Stomach smooth muscle (tissue), 2 donors: Measurements from ENCODE around the gene DNAAF5.
A peak's percentile ranks its signal among the peaks of the same experiment; 100 is the strongest.

Source experiments
- H3K27ac ChIP-seq: one replicate; pipeline ENCODE4 v1.7.0; 2013; ENCODE audit warnings: mild to moderate bottlenecking, low read length, inconsistent platforms
- H3K27me3 ChIP-seq, 2 donors: one replicate each; pipeline ENCODE4 v1.7.0; 2013; ENCODE audit warnings: low read length in 2 of 2; ENCODE audit not compliant: insufficient read depth in 2 of 2, control insufficient read depth in 1 of 2
- H3K36me3 ChIP-seq, 2 donors: one replicate each; pipeline ENCODE4 v1.7.0; 2013; ENCODE audit warnings: low read length in 2 of 2; ENCODE audit not compliant: control insufficient read depth in 2 of 2, insufficient read depth in 2 of 2
- H3K4me1 ChIP-seq: one replicate; pipeline ENCODE4 v1.7.0; 2013; ENCODE audit warnings: low read length; ENCODE audit not compliant: control insufficient read depth, insufficient read depth
- H3K4me3 ChIP-seq, 2 donors: one replicate each; pipeline ENCODE4 v1.7.0; 2013; ENCODE audit warnings: low read length in 2 of 2
- H3K9ac ChIP-seq, 2 donors: one replicate each; pipeline ENCODE4 v1.7.0; 2013; ENCODE audit warnings: low read length in 2 of 2, mild to moderate bottlenecking in 1 of 2
- H3K9me3 ChIP-seq, 2 donors: one replicate each; pipeline ENCODE4 v1.7.0; 2013; ENCODE audit warnings: low read length in 2 of 2; ENCODE audit not compliant: control insufficient read depth in 2 of 2
- donor health status: healthy.
- donor health status: Pancreatic carcinoma.

Gene DNAAF5

DNA sequence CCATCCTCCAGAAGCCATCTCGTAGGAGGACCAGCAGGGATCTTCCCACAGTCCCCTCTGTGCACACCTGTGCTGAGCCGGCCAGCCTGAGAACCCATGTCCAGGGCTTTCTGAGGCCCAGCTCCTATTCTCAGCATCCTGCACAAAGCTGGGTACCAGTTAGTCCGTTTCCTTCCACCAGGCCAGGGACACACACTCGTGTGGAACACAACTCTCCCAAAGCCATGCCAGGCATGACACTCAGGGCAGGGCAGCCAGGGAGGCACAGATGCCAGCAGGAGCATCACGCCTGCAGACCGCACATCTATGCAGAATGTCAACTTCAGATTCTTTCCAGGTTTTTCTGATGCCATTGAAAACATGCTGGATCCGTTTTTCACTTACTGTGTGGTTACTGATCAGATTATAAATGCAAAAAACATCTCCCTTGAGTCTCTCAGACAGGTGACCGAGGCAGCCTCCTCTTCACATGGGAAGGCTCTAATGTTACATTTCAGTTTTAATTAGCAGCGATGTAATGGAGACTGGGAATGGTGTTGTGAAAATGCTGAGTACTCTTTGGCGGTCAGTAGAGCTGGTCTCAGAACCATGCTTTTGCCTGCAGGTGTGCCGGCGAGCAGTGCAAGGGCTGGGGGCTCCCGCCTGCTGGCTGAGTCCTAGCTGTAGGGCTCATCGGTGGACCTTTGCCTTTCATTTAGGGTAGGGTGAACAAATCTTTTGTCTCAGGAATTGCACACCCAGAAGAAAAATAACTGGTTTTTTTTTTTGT, 102.5 kb downstream of the DNAAF5 start:
- Histone ChIP-seq H3K9me3 (no peaks in the 10 kb centered on the region), H3K36me3 (peaks cover 0 to 2% of the 10 kb centered on the region in 2 donors), H3K4me3 (no peak overlapping the region), H3K27ac (no peak overlapping the region), H3K27me3 (no peaks in the 10 kb centered on the region), H3K4me1 (peaks cover 69% of the 10 kb centered on the region), H3K9ac (peak overlapping the region in 1 of 2 donors; percentile 21)

DNA sequence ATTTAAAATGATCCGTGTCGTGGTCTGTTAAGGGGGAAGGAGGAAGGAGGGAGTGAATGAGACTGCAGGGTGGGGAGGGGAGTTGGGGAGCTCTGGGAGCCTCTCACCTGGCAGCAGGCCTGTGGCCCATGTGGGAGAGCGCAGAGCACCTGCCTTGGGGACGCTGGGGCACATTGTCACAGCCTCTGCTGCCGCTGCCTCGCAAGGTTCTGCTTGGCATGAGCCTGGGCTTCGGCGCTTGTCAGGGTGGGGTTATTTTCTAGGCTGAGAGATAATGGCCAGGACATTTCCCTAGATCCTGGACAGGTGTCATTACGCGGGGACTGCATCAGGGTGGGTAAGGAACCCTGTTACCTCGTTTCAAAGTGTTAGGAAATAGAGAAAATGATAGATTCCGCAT, 103.6 kb downstream of the DNAAF5 start:
- no peaks in the 10 kb centered on the region for H3K9me3 ChIP-seq
- no peaks in the 10 kb centered on the region for H3K27me3 ChIP-seq
- peaks cover 75% of the 10 kb centered on the region for H3K4me1 ChIP-seq
- peak overlapping the region; percentile 87 for H3K27ac ChIP-seq
- H3K36me3 ChIP-seq = peaks cover 0 to 2% of the 10 kb centered on the region in 2 donors
- H3K4me3 ChIP-seq = no peak overlapping the region
- H3K9ac ChIP-seq = no peak overlapping the region

DNA sequence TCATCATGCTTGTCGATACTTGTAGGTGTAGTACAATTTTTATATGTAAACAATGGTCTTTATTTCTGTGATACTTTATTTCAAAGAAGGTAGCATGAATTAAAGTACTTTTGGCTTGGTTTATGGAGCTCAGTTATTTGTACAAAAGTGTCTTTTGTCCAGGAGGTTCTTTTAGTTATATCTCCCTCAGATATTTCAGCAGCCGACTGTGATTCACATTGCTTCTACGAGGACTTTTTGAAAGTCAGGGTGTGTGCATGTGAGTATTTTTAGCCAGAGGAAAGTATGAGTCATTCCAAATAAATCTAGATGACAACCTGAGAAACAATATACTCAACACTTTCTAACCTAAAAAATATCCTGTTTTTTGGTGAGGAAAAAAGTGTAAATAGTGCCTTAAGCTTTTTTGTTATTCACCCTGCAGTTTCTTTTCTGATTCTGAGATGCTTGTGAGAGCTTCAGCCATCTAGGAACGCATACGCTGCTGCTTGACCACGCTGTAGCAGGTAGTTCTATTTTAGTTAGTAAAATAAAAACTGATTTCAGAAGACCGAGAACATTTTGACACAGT, 105.2 kb downstream of the DNAAF5 start:
- H3K9me3 ChIP-seq = no peaks in the 10 kb centered on the region
- H3K9ac ChIP-seq = peak overlapping the region; percentile 34 to 58
- H3K27me3 ChIP-seq = no peaks in the 10 kb centered on the region
- H3K4me3 ChIP-seq = peak overlapping the region; percentile 54 to 68
- no peaks in the 10 kb centered on the region for H3K36me3 ChIP-seq
- H3K27ac ChIP-seq = peak overlapping the region; percentile 87
- H3K4me1 ChIP-seq = peaks cover 82% of the 10 kb centered on the region

DNA sequence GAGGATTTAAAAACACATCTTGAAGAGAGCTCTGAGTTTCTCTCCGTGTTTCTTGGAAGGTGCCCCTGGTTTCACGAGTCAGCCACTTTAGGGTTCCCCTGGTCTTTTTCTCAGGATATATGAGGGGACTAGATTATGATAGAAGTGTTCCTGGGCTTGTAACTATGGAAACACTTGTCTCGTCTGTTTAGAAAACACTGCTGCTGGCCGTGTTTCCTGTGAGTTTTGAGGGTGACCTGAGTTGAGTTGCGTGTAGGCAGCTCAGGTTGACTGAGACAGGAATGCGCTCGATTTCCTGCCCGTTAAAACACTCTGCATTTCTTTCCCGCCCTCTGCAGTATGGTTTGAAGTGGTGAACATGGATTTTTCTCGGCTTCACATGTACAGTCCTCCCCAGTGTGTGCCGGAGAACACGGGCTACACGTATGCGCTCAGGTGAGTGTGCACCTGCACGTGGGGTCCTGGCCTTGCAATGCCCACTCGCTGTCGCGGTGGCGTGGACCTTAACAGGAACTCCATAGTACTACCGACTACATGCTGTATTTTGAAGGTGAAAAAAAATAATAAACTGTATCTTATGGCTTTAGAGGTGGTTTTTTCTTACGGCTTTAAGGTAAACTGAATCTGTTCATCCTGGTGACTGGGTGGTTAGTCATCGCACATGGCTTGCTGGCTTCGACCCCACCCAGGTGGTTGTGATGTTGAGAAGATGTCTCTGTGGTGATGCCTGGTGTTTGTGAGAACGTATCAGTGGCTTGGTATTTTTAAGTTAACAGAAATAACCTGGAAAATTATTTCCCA, 105.9 kb downstream of the DNAAF5 start, which contains the start of gene SUN1:
TSS of gene SUN1 (plus strand) at position 310 of the 801 bp plus-strand sequence. CDS start at position 359, 49 bp downstream.
- H3K27me3 ChIP-seq = no peaks in the 10 kb centered on the region
- peak within 1 kb of the TSS; percentile 54 to 68 for H3K4me3 ChIP-seq
- H3K4me1 ChIP-seq = peaks cover 84% of the 10 kb centered on the region
- no peaks in the 10 kb centered on the region for H3K9me3 ChIP-seq
- no peaks in the 10 kb centered on the region for H3K36me3 ChIP-seq
- H3K27ac ChIP-seq = peak within 1 kb of the TSS; percentile 87
- peak within 1 kb of the TSS; percentile 34 to 58 for H3K9ac ChIP-seq

DNA sequence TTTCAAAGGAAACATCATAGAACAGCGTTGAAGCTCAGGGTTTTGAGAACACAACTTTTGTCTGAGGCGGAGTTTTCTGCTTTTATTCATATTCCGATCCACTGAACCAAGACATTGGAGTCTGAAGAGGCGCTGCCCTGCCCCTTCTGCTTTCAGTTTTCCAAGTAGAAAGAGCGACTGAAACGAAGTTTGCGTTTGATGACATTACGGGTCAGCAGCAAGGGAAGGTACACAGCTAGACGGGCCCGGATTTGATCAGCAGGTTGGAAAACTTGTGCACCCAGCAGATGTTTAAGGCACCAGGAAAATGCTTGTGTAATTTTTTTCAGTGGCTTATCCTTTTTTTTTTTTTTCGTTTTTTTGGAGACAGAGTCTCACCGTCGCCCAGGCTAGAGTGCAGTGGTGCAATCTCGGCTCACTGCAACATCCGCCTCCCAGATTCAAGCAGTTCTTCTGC, 106.5 kb downstream of the DNAAF5 start:
- Histone ChIP-seq H3K4me3 (peak overlapping the region in 1 of 2 donors; percentile 29), H3K9ac (peak overlapping the region in 1 of 2 donors; percentile 58), H3K9me3 (no peaks in the 10 kb centered on the region), H3K27me3 (no peaks in the 10 kb centered on the region), H3K27ac (peak overlapping the region; percentile 87), H3K4me1 (peaks cover 91% of the 10 kb centered on the region), H3K36me3 (no peaks in the 10 kb centered on the region)

DNA sequence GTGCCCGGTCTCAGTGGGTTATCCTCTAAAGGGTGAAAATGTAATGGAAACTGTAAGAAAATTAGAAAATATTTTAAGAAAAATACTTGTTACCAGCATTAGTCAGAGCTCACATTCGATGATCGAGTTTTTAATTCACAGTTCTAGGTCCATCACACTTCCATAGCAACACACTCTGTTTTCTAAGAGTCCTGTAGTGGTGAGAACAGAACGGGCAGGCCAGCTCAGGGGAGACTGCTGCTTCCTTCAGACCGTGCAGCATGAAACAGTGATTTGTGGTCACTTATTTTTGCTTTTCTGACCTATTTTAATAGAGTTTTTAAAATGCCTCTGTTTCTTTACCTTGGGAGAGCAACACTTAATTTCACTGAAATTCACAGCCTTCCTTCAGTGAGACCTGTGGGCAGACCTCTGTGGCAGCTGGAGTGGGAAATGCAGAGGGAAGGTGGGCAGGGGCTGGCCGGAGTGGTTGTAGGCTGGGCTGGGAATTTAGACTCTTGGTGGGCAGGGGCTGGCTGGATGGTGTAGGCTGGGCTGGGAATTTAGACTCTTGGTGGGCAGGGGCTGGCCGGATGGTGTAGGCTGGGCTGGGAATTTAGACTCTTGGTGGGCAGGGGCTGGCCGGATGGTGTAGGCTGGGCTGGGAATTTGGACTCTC, 107.2 kb downstream of the DNAAF5 start:
- Histone ChIP-seq H3K27me3 (no peaks in the 10 kb centered on the region), H3K9me3 (no peaks in the 10 kb centered on the region), H3K4me1 (peaks cover 94% of the 10 kb centered on the region), H3K36me3 (peaks cover under 1% of the 10 kb centered on the region in 2 donors), H3K4me3 (no peak overlapping the region), H3K9ac (no peak overlapping the region), H3K27ac (peak overlapping the region; percentile 87)

DNA sequence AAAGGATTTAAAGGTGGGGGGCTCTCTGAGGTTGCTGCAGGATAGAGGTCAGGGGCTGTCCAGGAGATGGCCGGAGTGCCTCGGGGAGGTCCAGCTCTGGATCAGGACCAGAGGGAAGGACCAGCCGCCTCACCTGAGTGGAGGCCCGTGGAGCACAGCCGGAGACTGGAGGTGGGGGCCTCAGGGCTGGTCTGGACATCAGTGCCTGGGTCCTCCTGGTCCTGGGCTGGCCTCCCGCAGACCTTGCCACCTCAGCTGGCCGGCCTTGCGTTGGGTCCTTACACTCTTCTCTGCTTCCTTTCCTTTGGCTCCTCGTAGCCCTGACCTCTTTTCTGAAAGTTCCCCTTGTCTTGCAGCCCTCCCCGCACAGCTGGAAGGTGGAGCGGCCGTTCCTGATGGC, 107.8 kb downstream of the DNAAF5 start:
- H3K4me1 ChIP-seq = peaks cover 93% of the 10 kb centered on the region
- H3K9ac ChIP-seq = no peak overlapping the region
- no peaks in the 10 kb centered on the region for H3K9me3 ChIP-seq
- H3K27me3 ChIP-seq = no peaks in the 10 kb centered on the region
- peaks cover 5 to 6% of the 10 kb centered on the region in 2 donors for H3K36me3 ChIP-seq
- H3K27ac ChIP-seq = peak overlapping the region; percentile 87
- H3K4me3 ChIP-seq = peak overlapping the region in 1 of 2 donors; percentile 15

DNA sequence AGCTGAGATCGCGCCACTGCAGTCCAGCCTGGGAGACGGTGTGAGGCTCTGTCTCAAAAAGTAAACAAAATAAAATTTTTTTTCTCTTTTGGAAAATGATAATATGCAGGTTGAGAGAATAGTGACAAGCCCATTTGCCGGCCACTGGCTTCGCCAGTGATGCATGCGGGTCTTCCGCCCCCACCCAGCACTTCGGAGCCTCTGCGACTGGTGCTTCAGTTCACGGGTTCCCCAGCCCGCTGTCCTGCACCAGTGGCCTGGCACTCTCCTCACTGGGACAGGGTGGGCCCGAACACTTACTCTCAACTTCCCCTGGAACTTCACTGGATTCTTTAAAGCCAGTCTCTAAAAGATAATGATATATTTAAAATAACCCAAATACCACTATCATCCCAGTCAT, 108.5 kb downstream of the DNAAF5 start:
- Histone ChIP-seq H3K27ac (peak overlapping the region; percentile 87), H3K9ac (no peak overlapping the region), H3K27me3 (no peaks in the 10 kb centered on the region), H3K9me3 (no peaks in the 10 kb centered on the region), H3K36me3 (peaks cover 8 to 12% of the 10 kb centered on the region in 2 donors), H3K4me3 (no peak overlapping the region), H3K4me1 (peaks cover 90% of the 10 kb centered on the region)

DNA sequence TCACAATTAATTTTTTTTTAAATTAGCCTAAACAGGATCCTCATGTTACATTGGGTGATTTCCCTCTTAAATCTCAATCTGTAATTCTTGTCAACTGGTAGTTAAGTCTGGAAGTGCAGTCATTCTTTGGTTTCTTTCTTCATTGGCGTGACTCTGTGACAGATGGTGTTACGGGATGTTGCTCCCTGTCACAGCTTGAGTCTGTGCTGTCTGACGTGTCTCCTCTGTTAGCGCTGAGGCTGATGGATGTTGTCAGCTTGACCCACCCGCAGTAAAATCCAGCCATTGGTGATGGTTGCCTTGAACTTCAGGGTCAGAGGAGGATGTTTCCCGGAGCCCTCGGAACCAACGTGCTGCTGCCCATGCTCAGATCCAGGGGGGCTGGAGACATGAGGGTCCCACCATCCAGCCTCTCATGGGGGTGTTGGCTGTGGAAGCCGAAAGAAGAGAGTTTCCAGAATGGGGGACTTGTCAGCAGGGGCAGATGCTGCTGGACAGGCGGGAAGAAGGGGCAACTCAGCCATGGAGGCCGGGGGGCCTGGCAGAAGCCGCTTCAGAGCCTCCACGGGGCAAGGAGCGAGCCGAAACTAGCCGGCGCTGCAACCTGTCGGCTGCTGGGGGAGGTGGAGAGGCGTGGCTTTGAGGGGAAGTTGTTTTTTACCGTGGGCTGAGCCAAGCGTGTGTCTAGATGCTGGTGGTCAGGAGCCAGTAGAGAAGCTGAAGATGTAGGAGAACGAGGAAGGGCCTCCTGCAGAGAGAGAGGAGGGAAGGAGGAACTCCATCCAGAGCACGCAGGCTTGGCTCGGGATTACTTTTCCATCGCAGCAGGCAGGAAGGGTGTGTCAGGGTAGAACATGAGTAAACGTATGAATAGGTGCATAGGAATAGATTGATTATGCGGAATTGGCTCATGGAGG, 109.2 kb downstream of the DNAAF5 start:
- H3K36me3 ChIP-seq = peaks cover 12 to 15% of the 10 kb centered on the region in 2 donors
- H3K4me1 ChIP-seq = peaks cover 83% of the 10 kb centered on the region
- H3K27me3 ChIP-seq = no peaks in the 10 kb centered on the region
- H3K27ac ChIP-seq = peak overlapping the region; percentile 87
- no peak overlapping the region for H3K9ac ChIP-seq
- H3K9me3 ChIP-seq = no peaks in the 10 kb centered on the region
- H3K4me3 ChIP-seq = peak overlapping the region in 1 of 2 donors; percentile 29
